Stomach smooth muscle (tissue), 2 donors: ENCODE results near the gene SLC12A5.
"Not testable (repeated sequence)": the region's sequence is repeated elsewhere in the genome, so short reads cannot be mapped to it uniquely, and the experiment has no call there.

Experiments
- H3K27ac ChIP-seq: one replicate; pipeline ENCODE4 v1.7.0; 2013; ENCODE audit warnings: mild to moderate bottlenecking, low read length, inconsistent platforms
- H3K27me3 ChIP-seq, 2 donors: one replicate each; pipeline ENCODE4 v1.7.0; 2013; ENCODE audit warnings: low read length in 2 of 2; ENCODE audit not compliant: insufficient read depth in 2 of 2, control insufficient read depth in 1 of 2
- H3K36me3 ChIP-seq, 2 donors: one replicate each; pipeline ENCODE4 v1.7.0; 2013; ENCODE audit warnings: low read length in 2 of 2; ENCODE audit not compliant: control insufficient read depth in 2 of 2, insufficient read depth in 2 of 2
- H3K4me1 ChIP-seq: one replicate; pipeline ENCODE4 v1.7.0; 2013; ENCODE audit warnings: low read length; ENCODE audit not compliant: control insufficient read depth, insufficient read depth
- H3K4me3 ChIP-seq, 2 donors: one replicate each; pipeline ENCODE4 v1.7.0; 2013; ENCODE audit warnings: low read length in 2 of 2
- H3K9ac ChIP-seq, 2 donors: one replicate each; pipeline ENCODE4 v1.7.0; 2013; ENCODE audit warnings: low read length in 2 of 2, mild to moderate bottlenecking in 1 of 2
- H3K9me3 ChIP-seq, 2 donors: one replicate each; pipeline ENCODE4 v1.7.0; 2013; ENCODE audit warnings: low read length in 2 of 2; ENCODE audit not compliant: control insufficient read depth in 2 of 2
- donor health status: healthy.
- donor health status: Pancreatic carcinoma.

Gene SLC12A5

DNA sequence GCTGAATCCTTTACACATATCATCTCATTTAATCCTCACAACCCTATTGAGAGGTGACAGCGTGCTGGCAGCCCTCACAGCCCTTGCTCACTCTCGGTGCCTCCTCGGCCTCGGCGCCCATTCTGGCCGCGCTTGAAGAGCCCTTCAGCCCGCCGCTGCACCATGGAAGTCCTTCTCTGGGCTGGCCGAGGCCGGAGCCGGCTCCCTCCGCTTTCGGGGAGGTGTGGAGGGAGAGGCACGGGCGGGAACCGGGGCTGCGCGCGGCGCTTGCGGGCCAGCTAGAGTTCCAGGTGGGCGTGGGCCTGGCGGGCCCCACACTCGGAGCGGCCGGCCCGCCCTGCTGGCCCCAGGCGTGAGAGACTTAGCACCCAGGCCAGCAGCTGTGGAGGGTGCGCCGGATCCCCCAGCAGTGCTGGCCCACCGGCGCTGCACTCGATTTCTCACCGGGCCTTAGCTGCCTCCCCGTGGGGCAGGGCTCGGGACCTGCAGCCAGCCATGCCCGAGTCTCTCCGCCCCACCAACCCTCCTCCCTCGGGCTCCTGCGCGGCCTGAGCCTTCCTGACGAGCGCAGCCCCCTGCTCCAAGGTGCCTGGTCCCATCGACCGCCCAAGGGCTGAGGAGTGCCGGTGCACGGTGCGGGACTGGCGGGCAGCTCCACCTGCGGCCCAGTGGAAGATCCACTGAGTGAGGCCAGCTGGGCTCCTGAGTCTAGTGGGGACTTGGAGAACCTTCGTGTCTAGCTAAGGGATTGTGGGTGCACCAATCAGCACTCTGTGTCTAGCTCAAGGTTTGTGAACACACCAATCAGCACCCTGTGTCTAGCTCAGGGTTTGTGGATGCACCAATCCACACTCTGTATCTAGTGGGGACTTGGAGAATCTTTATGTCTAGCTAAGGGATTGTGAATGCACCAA, 62.9 kb downstream of the SLC12A5 start:
- H3K9ac ChIP-seq, H3K27ac ChIP-seq, H3K36me3 ChIP-seq, H3K27me3 ChIP-seq, H3K4me3 ChIP-seq, H3K9me3 ChIP-seq, H3K4me1 ChIP-seq: not testable (repeated sequence)

DNA sequence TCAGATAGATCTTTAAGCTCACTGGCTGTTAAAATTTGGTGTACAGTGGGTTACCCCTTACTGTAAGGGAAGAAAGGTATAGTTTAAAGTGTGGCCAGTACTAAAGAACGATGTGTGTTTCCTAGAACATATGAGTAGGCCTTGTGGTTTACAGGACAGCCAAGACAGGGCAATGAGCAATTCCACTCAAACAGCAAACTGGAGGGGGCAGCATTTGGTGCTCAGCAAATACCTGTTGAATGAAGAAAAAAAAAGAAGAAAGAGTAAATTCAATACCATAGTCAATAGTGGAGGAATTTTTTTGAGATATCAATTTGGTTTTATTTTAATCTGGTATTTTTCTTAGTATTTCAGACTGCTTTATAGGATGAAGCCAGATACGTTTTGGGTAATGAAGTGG, 64.5 kb downstream of the SLC12A5 start:
- H3K27me3 ChIP-seq, result no peaks in the 10 kb centered on the region
- no peak overlapping the region for H3K4me3 ChIP-seq
- H3K36me3 ChIP-seq, result no peaks in the 10 kb centered on the region
- no peak overlapping the region for H3K27ac ChIP-seq
- H3K9me3 ChIP-seq, result no peaks in the 10 kb centered on the region
- no peaks in the 10 kb centered on the region for H3K4me1 ChIP-seq
- H3K9ac ChIP-seq, result no peak overlapping the region

DNA sequence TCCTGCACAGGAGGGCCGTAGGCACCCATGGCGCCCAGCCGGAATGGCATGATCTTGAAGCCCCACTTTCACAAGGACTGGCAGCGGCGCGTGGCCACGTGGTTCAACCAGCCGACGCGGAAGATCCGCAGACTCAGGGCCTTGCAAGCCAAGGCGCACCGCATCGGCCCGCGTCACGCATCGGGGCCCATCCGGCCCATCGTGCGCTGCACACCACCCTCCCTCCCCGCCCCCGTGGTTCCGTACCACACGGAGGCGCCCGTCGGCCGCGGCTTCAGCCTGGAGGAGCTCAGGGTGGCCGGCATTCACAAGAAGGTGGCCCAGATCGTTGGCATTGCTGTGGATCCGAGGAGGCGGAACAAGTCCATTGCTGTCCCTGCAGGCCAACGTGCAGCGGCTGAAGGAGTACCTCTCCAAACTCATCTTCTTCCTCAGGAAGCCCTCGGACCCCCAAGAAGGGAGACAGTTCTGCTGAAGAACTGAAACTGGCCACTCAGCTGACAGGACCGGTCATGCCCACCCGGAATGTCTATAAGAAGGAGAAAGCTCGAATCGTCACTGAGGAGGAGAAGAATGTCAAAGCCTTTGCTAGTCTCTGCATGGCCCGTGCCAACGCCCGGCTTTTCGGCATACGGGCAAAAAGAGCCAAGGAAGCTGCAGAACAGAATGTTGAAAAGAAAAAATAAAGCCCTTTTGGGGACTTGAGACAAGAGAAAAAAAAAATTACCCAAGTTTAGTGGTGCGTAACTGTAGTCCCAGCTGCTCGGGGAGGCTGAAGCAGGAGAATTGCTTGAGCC, 70.7 kb downstream of the SLC12A5 start:
- Histone ChIP-seq H3K4me3 (peak overlapping the region in 1 of 2 donors; percentile 29), H3K27ac (no peak overlapping the region), H3K9me3 (peaks cover 0 to 4% of the 10 kb centered on the region in 2 donors), H3K27me3 (peaks cover 16 to 18% of the 10 kb centered on the region in 2 donors), H3K9ac (no peak overlapping the region), H3K36me3 (no peaks in the 10 kb centered on the region), H3K4me1 (no peaks in the 10 kb centered on the region)

DNA sequence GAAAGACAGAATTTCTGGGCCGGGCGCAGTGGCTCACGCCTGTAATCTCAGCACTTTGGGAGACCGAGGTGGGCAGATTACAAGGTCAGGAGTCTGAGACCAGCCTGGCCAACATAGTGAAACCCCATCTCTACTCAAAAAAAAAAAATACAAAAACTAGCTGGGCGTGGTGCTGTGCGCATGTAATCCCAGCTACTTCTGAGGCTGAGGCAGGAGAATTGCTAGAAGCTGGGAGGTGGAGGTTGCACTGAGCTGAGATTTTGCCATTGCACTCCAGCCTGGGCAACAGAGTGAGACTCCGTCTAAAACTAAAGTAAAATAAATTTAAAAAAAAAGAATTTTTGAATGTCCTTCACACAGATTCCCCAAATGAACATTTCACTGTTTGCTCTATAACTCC, 71.4 kb downstream of the SLC12A5 start:
- H3K4me1 ChIP-seq, H3K27ac ChIP-seq, H3K9me3 ChIP-seq, H3K9ac ChIP-seq, H3K36me3 ChIP-seq, H3K4me3 ChIP-seq: not testable (repeated sequence)
- H3K27me3 ChIP-seq, result peaks cover 16 to 18% of the 10 kb centered on the region in 2 donors

DNA sequence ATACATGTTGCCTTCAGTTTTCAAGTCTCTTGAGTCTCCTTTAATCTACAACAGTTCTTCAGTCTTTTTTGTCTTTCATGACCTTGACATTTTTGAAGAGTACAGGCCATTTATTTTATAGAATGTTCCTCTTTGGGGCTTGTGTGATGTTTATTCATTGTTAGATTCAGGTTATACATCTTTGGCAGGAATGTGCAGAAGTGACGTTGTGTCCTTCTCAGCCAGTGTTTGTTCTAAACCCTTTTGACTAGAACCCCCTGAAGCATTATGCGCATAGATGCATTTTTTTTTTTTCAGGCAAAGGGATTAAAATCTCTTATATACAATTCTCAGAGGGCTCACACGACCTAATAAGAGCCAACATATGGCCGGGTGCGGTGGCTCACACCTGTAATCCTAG, 72.0 kb downstream of the SLC12A5 start:
- no peak overlapping the region for H3K9ac ChIP-seq
- H3K27me3 ChIP-seq, result peaks cover 16 to 18% of the 10 kb centered on the region in 2 donors
- no peaks in the 10 kb centered on the region for H3K36me3 ChIP-seq
- no peak overlapping the region for H3K27ac ChIP-seq
- H3K9me3 ChIP-seq, result peaks cover 0 to 4% of the 10 kb centered on the region in 2 donors
- no peak overlapping the region for H3K4me3 ChIP-seq
- H3K4me1 ChIP-seq, result no peaks in the 10 kb centered on the region

DNA sequence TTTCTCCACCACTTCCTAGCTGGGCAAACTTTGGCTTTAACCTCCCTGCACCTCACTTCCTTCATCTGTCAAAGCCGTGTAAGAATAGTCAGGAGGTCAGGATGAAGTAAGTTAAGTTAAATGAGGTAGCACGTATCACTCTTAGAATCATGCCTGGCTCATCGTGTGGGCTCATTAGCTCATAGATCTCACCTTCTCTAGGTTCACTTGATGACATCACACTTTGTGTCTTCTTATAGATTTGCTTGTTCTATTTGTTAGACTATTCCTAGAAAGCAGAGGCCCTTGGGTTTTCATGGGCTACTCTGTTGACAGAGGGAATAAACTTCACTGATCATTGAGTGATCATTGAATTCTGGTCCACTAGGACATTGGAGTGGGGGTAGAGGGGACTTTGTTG, 72.9 kb downstream of the SLC12A5 start:
- Histone ChIP-seq H3K27me3 (peaks cover 18 to 20% of the 10 kb centered on the region in 2 donors), H3K36me3 (no peaks in the 10 kb centered on the region), H3K4me1 (no peaks in the 10 kb centered on the region), H3K27ac (no peak overlapping the region), H3K4me3 (no peak overlapping the region), H3K9ac (no peak overlapping the region), H3K9me3 (peaks cover 0 to 4% of the 10 kb centered on the region in 2 donors)

DNA sequence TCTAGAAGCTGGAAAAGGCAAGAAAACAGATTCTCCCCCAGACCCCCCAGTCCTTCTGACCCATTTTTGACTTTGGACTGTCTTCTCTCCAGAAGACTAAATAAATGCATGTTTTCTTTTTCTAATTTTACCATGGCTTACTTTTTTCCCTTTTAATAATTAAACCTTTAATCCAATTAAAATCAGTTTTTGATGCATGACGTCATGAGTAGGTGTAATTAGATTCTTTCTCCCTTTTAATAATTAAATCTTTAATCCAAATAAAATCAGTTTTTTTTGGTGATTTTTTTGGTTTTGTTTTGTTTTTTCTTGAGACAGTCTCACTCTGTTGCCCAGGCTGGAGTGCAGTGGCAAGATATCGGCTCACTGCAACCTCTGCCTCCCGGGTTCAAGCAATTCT, 73.9 kb downstream of the SLC12A5 start:
- Histone ChIP-seq H3K27me3 (peaks cover 21 to 22% of the 10 kb centered on the region in 2 donors), H3K9me3 (peaks cover 0 to 4% of the 10 kb centered on the region in 2 donors), H3K4me1 (no peaks in the 10 kb centered on the region), H3K4me3 (no peak overlapping the region), H3K27ac (no peak overlapping the region), H3K9ac (no peak overlapping the region), H3K36me3 (no peaks in the 10 kb centered on the region)

DNA sequence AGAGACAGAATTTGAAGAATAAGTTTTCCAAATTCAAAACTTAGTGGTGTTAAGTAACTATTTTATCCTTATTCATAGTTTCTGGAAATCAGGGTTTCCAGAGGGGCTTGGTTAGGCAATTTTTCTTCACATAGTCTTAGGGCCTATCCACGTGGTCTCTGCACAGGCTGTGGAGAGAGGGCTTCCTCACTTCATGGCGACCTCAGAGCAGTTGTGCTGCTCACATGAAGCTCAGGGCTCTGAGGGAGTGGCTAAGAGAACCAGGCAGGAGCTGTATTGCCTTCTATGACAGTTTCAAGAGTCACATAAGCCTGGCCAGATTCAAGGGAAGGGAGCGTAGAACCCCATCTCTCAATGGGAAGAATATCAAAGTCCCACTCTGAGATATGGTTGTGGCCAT, 75.2 kb downstream of the SLC12A5 start:
- H3K36me3 ChIP-seq, result no peaks in the 10 kb centered on the region
- no peak overlapping the region for H3K27ac ChIP-seq
- H3K27me3 ChIP-seq, result peaks cover 24% of the 10 kb centered on the region in 2 donors
- H3K4me3 ChIP-seq, result no peak overlapping the region
- H3K4me1 ChIP-seq, result no peaks in the 10 kb centered on the region
- H3K9me3 ChIP-seq, result peaks cover 0 to 4% of the 10 kb centered on the region in 2 donors
- no peak overlapping the region for H3K9ac ChIP-seq

DNA sequence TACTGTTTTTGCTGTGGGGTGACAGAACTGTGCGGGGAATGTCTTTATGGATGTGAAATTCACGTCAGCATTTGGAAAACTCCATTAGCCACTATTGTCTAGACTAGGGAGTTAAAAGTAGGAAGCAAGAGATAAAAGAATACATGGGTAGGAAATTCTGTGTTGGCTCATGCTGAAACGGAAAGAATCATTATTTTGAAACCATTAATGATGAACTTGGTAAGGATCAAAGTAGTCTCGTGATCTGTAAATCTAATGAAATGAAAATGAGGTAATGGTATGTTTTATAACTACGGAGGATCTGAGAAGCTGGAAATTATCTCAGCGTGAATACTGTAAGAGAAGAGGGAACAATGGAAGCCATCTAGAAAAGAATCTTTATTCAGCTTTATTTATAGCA, 78.0 kb downstream of the SLC12A5 start:
- Histone ChIP-seq H3K27ac (no peak overlapping the region), H3K9me3 (peaks cover 0 to 4% of the 10 kb centered on the region in 2 donors), H3K36me3 (no peaks in the 10 kb centered on the region), H3K27me3 (peaks cover 12 to 20% of the 10 kb centered on the region in 2 donors), H3K9ac (no peak overlapping the region), H3K4me3 (no peak overlapping the region), H3K4me1 (no peaks in the 10 kb centered on the region)

DNA sequence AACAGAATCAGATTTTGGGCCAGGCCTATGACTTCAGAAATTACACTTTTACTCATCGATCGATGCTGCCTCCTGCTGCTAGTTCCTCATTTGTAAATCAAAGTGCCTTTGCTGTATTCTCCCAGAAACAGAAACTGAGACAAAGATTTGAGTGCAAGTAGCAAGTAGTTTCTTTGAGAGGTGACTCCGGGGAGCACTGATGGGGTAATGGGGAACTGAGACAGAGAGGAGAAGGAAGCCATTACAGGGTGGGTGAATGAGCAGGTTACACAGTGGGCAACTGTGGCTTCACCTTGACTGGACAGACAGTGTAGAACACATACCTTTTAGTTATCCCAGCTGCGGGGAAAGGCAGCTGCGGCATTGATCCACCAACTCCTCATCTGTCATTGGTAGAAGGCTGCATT, 79.4 kb downstream of the SLC12A5 start:
- Histone ChIP-seq H3K9ac (no peak overlapping the region), H3K9me3 (no peaks in the 10 kb centered on the region), H3K4me3 (no peak overlapping the region), H3K4me1 (no peaks in the 10 kb centered on the region), H3K36me3 (no peaks in the 10 kb centered on the region), H3K27me3 (peaks cover 12 to 15% of the 10 kb centered on the region in 2 donors), H3K27ac (no peak overlapping the region)
